ENCODE results near the gene COL27A1.
"Not testable (repeated sequence)": the region's sequence is repeated elsewhere in the genome, so short reads cannot be mapped to it uniquely, and the experiment has no call there.

Gene COL27A1

GRCh38 chr9:114316605-114317230 lies 161.4 kb downstream of the COL27A1 start:
- H3K27me3 ChIP-seq (ENCODE audit: insufficient read depth, insufficient read length): no peaks in the 10 kb centered on the region
- H3K9me3 ChIP-seq (ENCODE audit: insufficient read depth, low read length): no peaks in the 10 kb centered on the region
- TF ChIP-seq ZNF274 (IDR thresholded peaks at IDR 0.05; ENCODE audit: low read depth, low read length) (no peak), SUZ12 (IDR thresholded peaks at IDR 0.05; ENCODE audit: extremely low read depth, insufficient read depth, insufficient read length) (no peak), YY1 (IDR thresholded peaks at IDR 0.05; ENCODE audit: insufficient read depth, insufficient read length) (no peak)
- peaks cover 3% of the 10 kb centered on the region for H3K4me1 ChIP-seq (ENCODE audit: insufficient read depth, insufficient read length)
- H3K9ac ChIP-seq (ENCODE audit: insufficient read length, low read depth): no peak overlapping the region
- H3K4me3 ChIP-seq (ENCODE audit: insufficient read length, low read depth): no peak overlapping the region
- H3K36me3 ChIP-seq (ENCODE audit: insufficient read depth, insufficient read length, low read length): peaks cover 8% of the 10 kb centered on the region
- DNase-seq (ENCODE audit: low read depth, low spot score): peak; percentile 27

GRCh38 chr9:114317665-114318357 lies 162.5 kb downstream of the COL27A1 start:
- no peak for DNase-seq (ENCODE audit: low read depth, low spot score)
- no peak overlapping the region for H3K4me3 ChIP-seq (ENCODE audit: insufficient read length, low read depth)
- peaks cover 3% of the 10 kb centered on the region for H3K4me1 ChIP-seq (ENCODE audit: insufficient read depth, insufficient read length)
- H3K27me3 ChIP-seq (ENCODE audit: insufficient read depth, insufficient read length): no peaks in the 10 kb centered on the region
- H3K9me3 ChIP-seq (ENCODE audit: insufficient read depth, low read length): no peaks in the 10 kb centered on the region
- TF ChIP-seq ZNF274 (IDR thresholded peaks at IDR 0.05; ENCODE audit: low read depth, low read length): no peak
- no peak for TF ChIP-seq SUZ12 (IDR thresholded peaks at IDR 0.05; ENCODE audit: extremely low read depth, insufficient read depth, insufficient read length)
- TF ChIP-seq YY1 (IDR thresholded peaks at IDR 0.05; ENCODE audit: insufficient read depth, insufficient read length): no peak
- H3K36me3 ChIP-seq (ENCODE audit: insufficient read depth, insufficient read length, low read length): peaks cover under 1% of the 10 kb centered on the region
- no peak overlapping the region for H3K9ac ChIP-seq (ENCODE audit: insufficient read length, low read depth)

- TF ChIP-seq ZNF274 (IDR thresholded peaks at IDR 0.05; ENCODE audit: low read depth, low read length) (no peak), YY1 (IDR thresholded peaks at IDR 0.05; ENCODE audit: insufficient read depth, insufficient read length) (no peak), SUZ12 (IDR thresholded peaks at IDR 0.05; ENCODE audit: extremely low read depth, insufficient read depth, insufficient read length) (no peak)
Observed at GRCh38 chr9:114318416-114318815, 163.1 kb downstream of the COL27A1 start.

DNA sequence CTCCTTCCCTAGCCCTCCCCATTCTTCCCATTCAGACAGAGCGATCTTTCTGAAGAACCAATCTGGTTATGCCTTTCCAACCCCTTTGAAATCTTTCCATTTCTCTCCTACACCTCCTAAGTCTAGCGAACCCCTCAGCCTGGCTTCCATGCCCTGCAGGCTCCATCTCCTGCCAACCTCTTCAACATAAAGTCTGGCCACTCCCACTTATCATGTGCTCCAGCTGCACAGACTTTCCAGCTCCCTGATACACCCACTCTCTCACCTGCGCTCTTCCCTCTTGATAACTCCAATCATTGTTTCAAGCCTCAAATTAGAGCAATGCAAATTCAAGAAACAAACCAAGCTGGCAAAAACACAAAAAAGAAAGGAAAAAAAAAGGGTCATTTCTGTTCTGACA lies 163.8 kb downstream of the COL27A1 start:
- Histone ChIP-seq H3K9ac (ENCODE audit: insufficient read length, low read depth) (no peak overlapping the region), H3K4me1 (ENCODE audit: insufficient read depth, insufficient read length) (peaks cover 3% of the 10 kb centered on the region), H3K9me3 (ENCODE audit: insufficient read depth, low read length) (no peaks in the 10 kb centered on the region), H3K27me3 (ENCODE audit: insufficient read depth, insufficient read length) (no peaks in the 10 kb centered on the region), H3K36me3 (ENCODE audit: insufficient read depth, insufficient read length, low read length) (no peaks in the 10 kb centered on the region), H3K4me3 (ENCODE audit: insufficient read length, low read depth) (no peak overlapping the region)
- DNase-seq (ENCODE audit: low read depth, low spot score): no peak
- TF ChIP-seq SUZ12 (IDR thresholded peaks at IDR 0.05; ENCODE audit: extremely low read depth, insufficient read depth, insufficient read length): no peak
- no peak for TF ChIP-seq ZNF274 (IDR thresholded peaks at IDR 0.05; ENCODE audit: low read depth, low read length)
- TF ChIP-seq YY1 (IDR thresholded peaks at IDR 0.05; ENCODE audit: insufficient read depth, insufficient read length): no peak

More at GRCh38 chr9:114318416-114318815, 163.1 kb downstream of the COL27A1 start:
- Histone ChIP-seq H3K36me3 (ENCODE audit: insufficient read depth, insufficient read length, low read length) (no peaks in the 10 kb centered on the region), H3K9me3 (ENCODE audit: insufficient read depth, low read length) (no peaks in the 10 kb centered on the region), H3K27me3 (ENCODE audit: insufficient read depth, insufficient read length) (no peaks in the 10 kb centered on the region), H3K9ac (ENCODE audit: insufficient read length, low read depth) (no peak overlapping the region), H3K4me1 (ENCODE audit: insufficient read depth, insufficient read length) (peaks cover 3% of the 10 kb centered on the region), H3K4me3 (ENCODE audit: insufficient read length, low read depth) (no peak overlapping the region)
- no peak for DNase-seq (ENCODE audit: low read depth, low spot score)

DNA sequence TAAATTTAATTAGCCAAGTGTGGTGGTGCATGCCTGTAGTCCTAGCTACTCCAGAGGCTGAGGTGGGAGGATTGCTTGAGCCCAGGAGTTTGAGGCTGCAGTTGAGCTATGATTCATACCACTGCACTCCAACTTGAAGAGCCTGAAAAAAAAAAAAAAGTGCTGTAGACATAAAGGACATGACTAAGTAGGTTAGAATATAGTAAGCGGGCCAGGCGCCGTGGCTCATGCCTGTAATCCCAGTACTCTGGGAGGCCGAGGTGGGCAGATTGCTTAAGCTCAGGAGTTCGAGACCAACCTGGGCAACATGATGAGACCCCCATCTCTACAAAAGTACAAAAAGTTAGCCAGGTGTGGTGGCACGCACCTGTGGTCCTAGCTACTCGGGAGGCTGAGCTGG lies 165.4 kb downstream of the COL27A1 start:
- H3K4me3 ChIP-seq (ENCODE audit: insufficient read length, low read depth); DNase-seq (ENCODE audit: low read depth, low spot score); H3K9ac ChIP-seq (ENCODE audit: insufficient read length, low read depth); H3K9me3 ChIP-seq (ENCODE audit: insufficient read depth, low read length); H3K27me3 ChIP-seq (ENCODE audit: insufficient read depth, insufficient read length); H3K36me3 ChIP-seq (ENCODE audit: insufficient read depth, insufficient read length, low read length); H3K4me1 ChIP-seq (ENCODE audit: insufficient read depth, insufficient read length): not testable (repeated sequence)

DNA sequence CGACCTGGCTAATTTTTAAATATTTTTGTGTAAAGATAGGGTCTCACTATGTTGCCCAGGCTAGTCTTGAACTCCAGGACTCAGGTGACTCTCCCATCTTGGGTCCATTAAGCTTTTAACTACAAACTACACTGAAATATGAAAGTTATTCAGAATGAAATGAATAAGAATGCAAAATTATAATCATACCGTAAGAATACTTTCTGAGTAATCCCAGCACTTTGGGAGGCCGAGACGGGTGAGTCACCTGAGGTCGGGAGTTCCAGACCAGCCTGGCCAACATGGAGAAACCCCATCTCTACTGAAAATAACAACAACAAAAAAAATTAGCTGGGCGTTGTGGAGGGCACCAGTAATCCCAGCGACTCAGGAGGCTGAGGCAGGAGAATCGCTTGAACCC lies 166.4 kb downstream of the COL27A1 start:
- no peak overlapping the region for H3K4me3 ChIP-seq (ENCODE audit: insufficient read length, low read depth)
- no peaks in the 10 kb centered on the region for H3K9me3 ChIP-seq (ENCODE audit: insufficient read depth, low read length)

DNA sequence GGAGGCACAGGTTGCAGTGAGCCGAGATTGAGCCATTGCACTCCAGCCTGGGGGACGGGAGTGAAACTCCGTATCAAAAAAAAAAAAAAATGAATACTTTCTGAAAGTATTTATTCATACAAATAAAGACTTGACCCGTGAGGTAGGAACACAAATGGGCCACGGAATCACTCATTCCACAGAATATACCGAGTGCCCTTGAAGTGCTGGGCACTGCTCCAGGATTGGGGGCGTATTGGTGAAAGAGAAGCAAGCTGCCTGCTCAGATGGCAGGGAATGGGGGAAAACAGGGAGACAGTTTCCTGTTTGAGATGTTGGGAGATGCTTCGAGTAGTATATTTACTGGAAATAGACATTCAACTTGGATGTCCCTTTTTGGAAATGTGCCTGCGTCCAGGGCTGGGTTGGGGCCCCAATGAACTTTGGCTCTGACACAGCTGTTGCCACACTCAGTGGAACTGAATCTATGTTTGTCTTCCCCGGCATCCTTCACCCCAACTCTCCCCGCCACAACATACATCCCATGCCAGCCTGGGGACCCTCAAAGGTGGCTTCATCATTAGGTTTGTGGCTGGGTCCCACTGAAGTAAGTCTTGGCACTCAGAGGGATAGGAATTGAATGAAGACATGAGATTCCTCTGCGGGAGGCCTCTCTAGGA lies 167.0 kb downstream of the COL27A1 start:
- not testable (repeated sequence) for H3K36me3 ChIP-seq (ENCODE audit: insufficient read depth, insufficient read length, low read length); H3K4me1 ChIP-seq (ENCODE audit: insufficient read depth, insufficient read length); DNase-seq (ENCODE audit: low read depth, low spot score); H3K9me3 ChIP-seq (ENCODE audit: insufficient read depth, low read length); H3K4me3 ChIP-seq (ENCODE audit: insufficient read length, low read depth); H3K27me3 ChIP-seq (ENCODE audit: insufficient read depth, insufficient read length); H3K9ac ChIP-seq (ENCODE audit: insufficient read length, low read depth)

More for the DNA sequence above, 166.4 kb downstream of the COL27A1 start:
- DNase-seq (ENCODE audit: low read depth, low spot score): no peak
- TF ChIP-seq SUZ12 (IDR thresholded peaks at IDR 0.05; ENCODE audit: extremely low read depth, insufficient read depth, insufficient read length) (no peak), YY1 (IDR thresholded peaks at IDR 0.05; ENCODE audit: insufficient read depth, insufficient read length) (no peak), ZNF274 (IDR thresholded peaks at IDR 0.05; ENCODE audit: low read depth, low read length) (no peak)
- Histone ChIP-seq H3K4me1 (ENCODE audit: insufficient read depth, insufficient read length) (peaks cover 2% of the 10 kb centered on the region), H3K27me3 (ENCODE audit: insufficient read depth, insufficient read length) (no peaks in the 10 kb centered on the region), H3K36me3 (ENCODE audit: insufficient read depth, insufficient read length, low read length) (no peaks in the 10 kb centered on the region), H3K9ac (ENCODE audit: insufficient read length, low read depth) (no peak overlapping the region)

- H3K9me3 ChIP-seq (ENCODE audit: insufficient read depth, low read length); H3K9ac ChIP-seq (ENCODE audit: insufficient read length, low read depth); DNase-seq (ENCODE audit: low read depth, low spot score); H3K27me3 ChIP-seq (ENCODE audit: insufficient read depth, insufficient read length); H3K36me3 ChIP-seq (ENCODE audit: insufficient read depth, insufficient read length, low read length); H3K4me1 ChIP-seq (ENCODE audit: insufficient read depth, insufficient read length); H3K4me3 ChIP-seq (ENCODE audit: insufficient read length, low read depth): not testable (repeated sequence)
Observed at GRCh38 chr9:114322831-114323531, 167.6 kb downstream of the COL27A1 start, which contains the start of gene ORM1. TSS of gene ORM1 (plus strand) at chr9:114323098. CDS start at chr9:114323134, 36 bp downstream.

- not testable (repeated sequence) for DNase-seq (ENCODE audit: low read depth, low spot score); H3K4me1 ChIP-seq (ENCODE audit: insufficient read depth, insufficient read length); H3K36me3 ChIP-seq (ENCODE audit: insufficient read depth, insufficient read length, low read length); H3K4me3 ChIP-seq (ENCODE audit: insufficient read length, low read depth); H3K9me3 ChIP-seq (ENCODE audit: insufficient read depth, low read length); H3K9ac ChIP-seq (ENCODE audit: insufficient read length, low read depth); H3K27me3 ChIP-seq (ENCODE audit: insufficient read depth, insufficient read length)
Observed at GRCh38 chr9:114323849-114324248, 168.5 kb downstream of the COL27A1 start.

Measured in NT2/D1 (cell line).